ENCODE measurements around the gene ZBTB32. TPM values are rescaled to one million over a fixed set of nuclear protein-coding genes. Genes with fewer than 3 reads are reported as not detected.

The ZBTB32 gene
- total RNA-seq, 1 experiment from 2014 or later = 0.13 TPM

- Histone ChIP-seq H3K27me3 (ENCODE audit: insufficient read depth, low read length) (no peaks in the 10 kb centered on the region), H4K91ac (ENCODE audit: insufficient read length, low read depth, low read length) (no peak overlapping the region), H3K9me3 (ENCODE audit: control insufficient read depth, low read depth, low read length) (no peaks in the 10 kb centered on the region), H3K23me2 (ENCODE audit: insufficient read length, low read depth, low read length, poor library complexity, severe bottlenecking) (peaks cover 11% of the 10 kb centered on the region), H2AFZ (ENCODE audit: low read length) (no peak overlapping the region), H4K8ac (replicated peaks; ENCODE audit: insufficient read length, low read depth, low read length) (no peak overlapping the region), H3K4me2 (ENCODE audit: insufficient read depth, insufficient read length, low read length) (no peak overlapping the region), H3K4ac (ENCODE audit: low read depth, low read length) (no peak overlapping the region), H3K27ac (ENCODE audit: insufficient read length, low read depth, low read length) (no peak overlapping the region), H3K23ac (ENCODE audit: insufficient read length, low read depth, low read length) (no peak overlapping the region), H3K9ac (ENCODE audit: extremely low read depth, insufficient read length, low read length) (no peak overlapping the region), H2BK5ac (ENCODE audit: insufficient read length, low read length) (no peak overlapping the region), H3K56ac (ENCODE audit: insufficient read length, low read depth, low read length) (no peak overlapping the region), H3K18ac (ENCODE audit: insufficient read length, low read depth, low read length) (no peak overlapping the region), H3T11ph (ENCODE audit: low read length) (no peak overlapping the region), H4K20me1 (ENCODE audit: control insufficient read depth, insufficient read depth, insufficient read length) (no peaks in the 10 kb centered on the region), H3K14ac (ENCODE audit: insufficient read depth, low read length) (no peak overlapping the region), H3K79me1 (ENCODE audit: insufficient read depth, low read depth, low read length, poor library complexity, severe bottlenecking) (no peaks in the 10 kb centered on the region), H2BK120ac (ENCODE audit: low read depth, low read length, poor library complexity, severe bottlenecking) (no peak overlapping the region), H2AK5ac (ENCODE audit: insufficient read length, low read length) (no peak overlapping the region), H2BK12ac (ENCODE audit: insufficient read length, low read depth, low read length) (no peak overlapping the region), H4K5ac (ENCODE audit: insufficient read length, low read depth, low read length) (no peak overlapping the region), H3K4me1 (ENCODE audit: insufficient read depth, low read length) (no peaks in the 10 kb centered on the region), H3K79me2 (ENCODE audit: insufficient read depth, low read length) (no peaks in the 10 kb centered on the region), H2BK20ac (ENCODE audit: low read depth, low read length, poor library complexity, severe bottlenecking) (no peak overlapping the region), H2BK15ac (ENCODE audit: low read depth, low read length) (no peak overlapping the region)
- Mint-ChIP-seq H3K36me3 (ENCODE audit: insufficient read depth in 1 of 3, low read depth in 3 of 3) (no peaks in the 10 kb centered on the region), H3K4me3 (no peak overlapping the region), H3K9me3 (no peaks in the 10 kb centered on the region), H3K27ac (no peak overlapping the region), H3K27me3 (ENCODE audit: low read depth) (peaks cover 27% of the 10 kb centered on the region), H3K4me1 (peaks cover 0 to 2% of the 10 kb centered on the region in 2 experiments; a peak in 3 of 4 replicates)
- WGBS (ENCODE audit: extremely low coverage, insufficient read length, low lambda C conversion rate) = no CpG with 5 or more reads among the region's 15 CpGs
- TF ChIP-seq CTCF (conservative IDR thresholded peaks at IDR 0.05) = no peak
- no peak for DNase-seq
Observed at GRCh38 chr19:35675589-35676140, 28.7 kb upstream of the ZBTB32 start.

All from H9 (cell line).